Body of pancreas (tissue), 4 donors: ENCODE measurements around the gene DYRK1A. TPM values are rescaled to one million over a fixed set of nuclear protein-coding genes. Genes with fewer than 3 reads are reported as not detected.

Source experiments
- ATAC-seq: fragments of 150-250 bp; one replicate; pipeline ENCODE4 v1.9.1; 2016
- DNase-seq, 4 donors: peaks; one replicate each; pipeline ENCODE4 v3.0.0-alpha.2; 2019
- H3K27ac ChIP-seq, 4 donors: fragments of 200-600 bp; sonication (generic); 1 replicate in 3 of 4; 2 replicates in 1 of 4; pipeline versions ENCODE4 v1.5.1 to v1.6.1; 2016 to 2019; ENCODE audit warnings: mild to moderate bottlenecking in 1 of 4, mixed read lengths in 1 of 4, moderate library complexity in 1 of 4
- H3K27me3 ChIP-seq, 2 donors: fragments of 200-600 bp; sonication (generic); one replicate each; pipeline ENCODE4 v1.6.0; 2016; ENCODE audit warnings: mild to moderate bottlenecking in 1 of 2
- H3K36me3 ChIP-seq, 2 donors: fragments of 200-600 bp; sonication (generic); replicated peaks in 1 of 2; 2 replicates each; pipeline ENCODE4 v1.5.1; 2016; ENCODE audit warnings: low read depth in 2 of 2; ENCODE audit not compliant: insufficient read depth in 1 of 2
- H3K4me1 ChIP-seq: fragments of 200-600 bp; sonication (generic); one replicate; pipeline ENCODE4 v1.6.0; 2016
- H3K4me3 ChIP-seq, 2 donors: fragments of 200-600 bp; sonication (generic); 1 replicate in 1 of 2; 2 replicates in 1 of 2; pipeline ENCODE4 v1.5.1; 2016 to 2019
- H3K9me3 ChIP-seq, 3 donors: fragments of 200-600 bp; sonication (generic); 1 replicate in 2 of 3; 2 replicates in 1 of 3; pipeline ENCODE4 v1.5.1; 2016
- CTCF ChIP-seq, 7 experiments: fragments of 450-650 bp in 4 of 7; fragments of 200-600 bp in 3 of 7; sonication (generic) in 3 of 7; IDR thresholded peaks; one replicate each; pipeline ENCODE4 v1.5.1; 2016 to 2019; ENCODE audit warnings: antibody characterized with exemption in 7 of 7
- POLR2A ChIP-seq, 3 donors: fragments of 450-650 bp; IDR thresholded peaks; one replicate each; pipeline ENCODE4 v1.6.1; 2016; ENCODE audit warnings: antibody characterized with exemption in 3 of 3, mild to moderate bottlenecking in 2 of 3
- WGBS, 2 donors: methylation state at CpG; one replicate each; pipeline ENCODE4 v1.1.5; 2017; 5-methylcytosine and 5-hydroxymethylcytosine counted together
- intact Hi-C: fragments of 100-400 bp; cut with DNase I; formaldehyde crosslinking; loops from one replicate; pipeline ENCODE4 v1.15.1; 2023
- total RNA-seq, 2 donors: library from RNA; depleted of rRNA; stranded (reverse); fragments of >200 nt; gene quantifications; one replicate each; pipeline ENCODE4 v1.1.0, GENCODE V29; 2016

The DYRK1A gene
- total RNA-seq, 2 donors from 2014 or later: 42.5 to 44.1 TPM

DNA sequence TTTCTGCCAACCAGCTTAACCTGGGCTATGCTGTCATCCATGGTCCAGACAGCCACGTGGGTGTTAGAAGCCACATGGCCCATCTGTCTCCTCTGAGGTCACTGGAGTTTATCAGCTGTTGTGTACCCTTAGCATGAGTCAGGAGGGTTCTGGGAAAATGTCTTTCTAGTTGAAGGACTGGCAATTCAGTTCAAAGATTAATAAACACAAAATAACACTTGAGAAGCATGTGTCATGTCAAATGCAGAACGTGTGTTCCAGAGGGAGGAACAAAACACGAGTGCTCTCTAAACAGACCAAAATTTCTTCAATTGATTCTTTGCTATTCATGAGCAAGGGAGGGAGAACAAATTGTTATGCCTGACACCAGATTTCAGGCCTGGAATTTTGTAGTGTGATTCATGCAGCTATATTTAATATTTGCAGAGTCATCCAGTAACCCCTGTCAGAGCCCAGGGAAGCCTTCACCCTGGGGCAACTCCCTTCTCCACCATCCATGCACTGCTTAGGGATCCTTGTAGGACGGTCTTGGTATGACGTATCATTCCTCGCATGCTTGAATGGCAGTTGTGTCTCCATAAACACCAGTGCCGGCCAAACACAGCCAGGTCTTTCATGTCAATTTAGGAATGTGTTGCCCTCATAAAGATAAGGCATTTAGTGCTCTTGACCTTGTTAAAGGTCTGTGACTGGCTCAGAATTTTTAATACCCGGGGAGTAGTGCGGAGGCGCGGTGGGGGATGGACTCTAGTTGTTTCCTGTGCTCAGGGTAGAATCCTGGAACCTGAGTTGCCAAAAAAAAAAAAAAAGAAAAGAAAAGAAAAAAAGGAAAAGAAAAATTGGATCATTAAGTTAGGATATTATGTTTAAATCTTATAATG lies 27.7 kb upstream of the DYRK1A start:
- Histone ChIP-seq H3K4me3 (no peak overlapping the region), H3K4me1 (peaks cover 16% of the 10 kb centered on the region), H3K36me3 (no peaks in the 10 kb centered on the region), H3K27ac (peak overlapping the region; percentile 23 to 70 (median 57)), H3K27me3 (no peaks in the 10 kb centered on the region), H3K9me3 (no peaks in the 10 kb centered on the region)
- ATAC-seq (peak; percentile 87), DNase-seq (peak in 3 of 4 donors; percentile 21 to 45 (median 29))
- 27 to 45% methylated on average over 11 of the region's 11 CpGs for WGBS, 2 donors
- no peak for TF ChIP-seq POLR2A (IDR thresholded peaks at IDR 0.05)
- TF ChIP-seq CTCF (IDR thresholded peaks at IDR 0.05): no peak
- intact Hi-C loops: no loop called here

GRCh38 chr21:37339552-37339939 lies 27.0 kb upstream of the DYRK1A start:
- H3K36me3 ChIP-seq: no peaks in the 10 kb centered on the region
- H3K4me1 ChIP-seq: peaks cover 16% of the 10 kb centered on the region
- intact Hi-C loops: no loop called here
- DNase-seq (no peak), ATAC-seq (no peak)
- no peaks in the 10 kb centered on the region for H3K27me3 ChIP-seq
- H3K4me3 ChIP-seq: no peak overlapping the region
- TF ChIP-seq POLR2A (IDR thresholded peaks at IDR 0.05) (no peak), CTCF (IDR thresholded peaks at IDR 0.05) (no peak)
- peak overlapping the region in 3 of 4 donors; percentile 23 to 70 (median 63) for H3K27ac ChIP-seq
- WGBS, 2 donors: 30 to 46% methylated on average over 1 of the region's 1 CpG
- no peaks in the 10 kb centered on the region for H3K9me3 ChIP-seq

GRCh38 chr21:37341254-37341960 lies 25.2 kb upstream of the DYRK1A start:
- ATAC-seq: no peak
- DNase-seq: no peak
- H3K27ac ChIP-seq: no peak overlapping the region

GRCh38 chr21:37342046-37342632 lies 24.4 kb upstream of the DYRK1A start:
- WGBS, 2 donors: 79 to 81% methylated on average over 9 of the region's 9 CpGs
- intact Hi-C loops: no loop called here
- H3K4me1 ChIP-seq: peaks cover 16% of the 10 kb centered on the region
- ATAC-seq (no peak), DNase-seq (no peak)
- H3K36me3 ChIP-seq: no peaks in the 10 kb centered on the region
- H3K4me3 ChIP-seq: no peak overlapping the region
- TF ChIP-seq CTCF (IDR thresholded peaks at IDR 0.05): no peak
- TF ChIP-seq POLR2A (IDR thresholded peaks at IDR 0.05): no peak
- no peaks in the 10 kb centered on the region for H3K9me3 ChIP-seq
- H3K27ac ChIP-seq: no peak overlapping the region
- no peaks in the 10 kb centered on the region for H3K27me3 ChIP-seq

More at GRCh38 chr21:37341254-37341960, 25.2 kb upstream of the DYRK1A start:
- intact Hi-C loops: no loop called here
- no peak for TF ChIP-seq POLR2A (IDR thresholded peaks at IDR 0.05)
- TF ChIP-seq CTCF (IDR thresholded peaks at IDR 0.05): no peak
- no peaks in the 10 kb centered on the region for H3K9me3 ChIP-seq
- H3K4me1 ChIP-seq: peaks cover 16% of the 10 kb centered on the region
- H3K36me3 ChIP-seq: no peaks in the 10 kb centered on the region
- 73 to 77% methylated on average over 8 of the region's 8 CpGs for WGBS, 2 donors
- no peaks in the 10 kb centered on the region for H3K27me3 ChIP-seq
- H3K4me3 ChIP-seq: no peak overlapping the region
